ENCODE results near the gene BTAF1. TPM values are rescaled to one million over a fixed set of nuclear protein-coding genes. Genes with fewer than 3 reads are reported as not detected.
A peak's percentile ranks its signal among the peaks of the same experiment; 100 is the strongest.

Gene BTAF1
- total and polyA plus RNA-seq, 2 experiments from 2014 or later, result 30.4 to 55.7 TPM

DNA sequence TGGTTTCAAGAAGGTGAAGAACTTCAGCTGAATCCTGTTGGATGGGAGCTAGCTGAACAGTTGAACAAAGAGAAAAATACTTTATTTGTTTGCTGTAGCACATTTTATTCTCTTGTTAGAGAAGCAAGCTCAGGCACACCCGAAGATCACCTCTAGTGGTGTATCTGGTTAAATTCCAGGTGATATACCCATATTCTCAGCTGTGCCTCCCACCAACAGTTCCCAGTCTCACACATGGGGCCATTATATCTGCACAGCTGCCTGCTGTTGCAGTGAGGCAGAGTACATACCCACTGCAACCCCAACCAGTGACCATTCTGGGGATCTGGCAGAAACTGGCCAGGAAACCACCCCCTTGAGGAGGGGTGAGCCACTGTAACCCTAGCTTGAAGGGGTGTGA, 9.2 kb downstream of the BTAF1 start:
- Histone ChIP-seq H3K27me3 (ENCODE audit: insufficient read depth) (no peaks in the 10 kb centered on the region), H3K4me2 (no peak overlapping the region), H3K79me2 (replicated peaks; ENCODE audit: insufficient read depth) (peaks cover 92% of the 10 kb centered on the region), H2AFZ (no peak overlapping the region), H3F3A (replicated peaks; ENCODE audit: low read depth) (no peaks in the 10 kb centered on the region), H3K36me3 (ENCODE audit: insufficient read depth) (peaks cover 14% of the 10 kb centered on the region; the same call in 1 of the 2 replicates), H3K4me3 (no peak overlapping the region), H3K9me2 (ENCODE audit: insufficient read depth) (no peaks in the 10 kb centered on the region), H4K20me1 (replicated peaks; ENCODE audit: insufficient read depth) (peaks cover 61% of the 10 kb centered on the region), H3K27ac (ENCODE audit: low read depth) (no peak overlapping the region), H3K4me1 (ENCODE audit: insufficient read depth) (no peaks in the 10 kb centered on the region)
- Mint-ChIP-seq H3K36me3 (ENCODE audit: low read depth) (peaks cover 23% of the 10 kb centered on the region), H3K27ac (no peak overlapping the region), H3K4me3 (no peak overlapping the region), H3K4me1 (no peaks in the 10 kb centered on the region; the same call in 2 of the 3 replicates), H3K27me3 (ENCODE audit: insufficient read depth, low read depth, poor library complexity) (no peaks in the 10 kb centered on the region), H3K9me3 (no peaks in the 10 kb centered on the region)
- ATAC-seq, result peak; percentile 27; the same call in 1 of the 3 replicates
- peak; percentile 8 for DNase-seq (ENCODE audit: low spot score)
- TF ChIP-seq, protein P1, sequence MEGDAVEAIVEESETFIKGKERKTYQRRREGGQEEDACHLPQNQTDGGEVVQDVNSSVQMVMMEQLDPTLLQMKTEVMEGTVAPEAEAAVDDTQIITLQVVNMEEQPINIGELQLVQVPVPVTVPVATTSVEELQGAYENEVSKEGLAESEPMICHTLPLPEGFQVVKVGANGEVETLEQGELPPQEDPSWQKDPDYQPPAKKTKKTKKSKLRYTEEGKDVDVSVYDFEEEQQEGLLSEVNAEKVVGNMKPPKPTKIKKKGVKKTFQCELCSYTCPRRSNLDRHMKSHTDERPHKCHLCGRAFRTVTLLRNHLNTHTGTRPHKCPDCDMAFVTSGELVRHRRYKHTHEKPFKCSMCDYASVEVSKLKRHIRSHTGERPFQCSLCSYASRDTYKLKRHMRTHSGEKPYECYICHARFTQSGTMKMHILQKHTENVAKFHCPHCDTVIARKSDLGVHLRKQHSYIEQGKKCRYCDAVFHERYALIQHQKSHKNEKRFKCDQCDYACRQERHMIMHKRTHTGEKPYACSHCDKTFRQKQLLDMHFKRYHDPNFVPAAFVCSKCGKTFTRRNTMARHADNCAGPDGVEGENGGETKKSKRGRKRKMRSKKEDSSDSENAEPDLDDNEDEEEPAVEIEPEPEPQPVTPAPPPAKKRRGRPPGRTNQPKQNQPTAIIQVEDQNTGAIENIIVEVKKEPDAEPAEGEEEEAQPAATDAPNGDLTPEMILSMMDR (conservative IDR thresholded peaks at IDR 0.05; ENCODE audit: low read depth in 2 of 2), result 0 out of 4 replicates have a peak, but pooled peaks of 1 of the 2 experiments have one; percentile 12
- TF ChIP-seq EZH2 (IDR thresholded peaks at IDR 0.05; ENCODE audit: low read depth, unreplicated experiment) (no peak), ZNF114 (CRISPR knock-in tag; IDR thresholded peaks at IDR 0.05) (no peak)

DNA sequence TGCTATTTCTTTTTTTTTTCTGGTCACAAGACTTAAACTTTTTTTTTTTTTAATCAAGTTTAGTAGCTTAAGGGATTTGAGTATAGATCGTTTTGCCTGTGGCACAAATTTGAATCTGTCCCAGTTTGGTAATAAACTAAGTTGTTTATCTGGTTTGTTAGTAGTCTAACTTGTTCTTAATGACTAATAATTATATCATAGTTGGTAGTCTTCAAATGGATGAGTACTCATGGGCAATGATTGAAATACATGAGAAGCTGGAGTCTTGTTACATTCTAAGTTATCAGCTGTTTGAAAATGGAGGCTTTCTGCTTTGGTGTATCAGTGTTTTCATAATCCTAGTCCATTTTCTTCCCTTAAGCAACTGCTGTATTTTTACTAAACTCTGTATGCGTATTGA, 12.3 kb downstream of the BTAF1 start:
- Mint-ChIP-seq H3K36me3 (ENCODE audit: low read depth) (peaks cover 23% of the 10 kb centered on the region), H3K4me1 (no peaks in the 10 kb centered on the region; the same call in 2 of the 3 replicates), H3K4me3 (no peak overlapping the region), H3K27me3 (ENCODE audit: insufficient read depth, low read depth, poor library complexity) (no peaks in the 10 kb centered on the region), H3K9me3 (no peaks in the 10 kb centered on the region), H3K27ac (no peak overlapping the region)
- TF ChIP-seq, protein P1 (conservative IDR thresholded peaks at IDR 0.05; ENCODE audit: low read depth in 2 of 2), result no peak
- TF ChIP-seq, protein P2, sequence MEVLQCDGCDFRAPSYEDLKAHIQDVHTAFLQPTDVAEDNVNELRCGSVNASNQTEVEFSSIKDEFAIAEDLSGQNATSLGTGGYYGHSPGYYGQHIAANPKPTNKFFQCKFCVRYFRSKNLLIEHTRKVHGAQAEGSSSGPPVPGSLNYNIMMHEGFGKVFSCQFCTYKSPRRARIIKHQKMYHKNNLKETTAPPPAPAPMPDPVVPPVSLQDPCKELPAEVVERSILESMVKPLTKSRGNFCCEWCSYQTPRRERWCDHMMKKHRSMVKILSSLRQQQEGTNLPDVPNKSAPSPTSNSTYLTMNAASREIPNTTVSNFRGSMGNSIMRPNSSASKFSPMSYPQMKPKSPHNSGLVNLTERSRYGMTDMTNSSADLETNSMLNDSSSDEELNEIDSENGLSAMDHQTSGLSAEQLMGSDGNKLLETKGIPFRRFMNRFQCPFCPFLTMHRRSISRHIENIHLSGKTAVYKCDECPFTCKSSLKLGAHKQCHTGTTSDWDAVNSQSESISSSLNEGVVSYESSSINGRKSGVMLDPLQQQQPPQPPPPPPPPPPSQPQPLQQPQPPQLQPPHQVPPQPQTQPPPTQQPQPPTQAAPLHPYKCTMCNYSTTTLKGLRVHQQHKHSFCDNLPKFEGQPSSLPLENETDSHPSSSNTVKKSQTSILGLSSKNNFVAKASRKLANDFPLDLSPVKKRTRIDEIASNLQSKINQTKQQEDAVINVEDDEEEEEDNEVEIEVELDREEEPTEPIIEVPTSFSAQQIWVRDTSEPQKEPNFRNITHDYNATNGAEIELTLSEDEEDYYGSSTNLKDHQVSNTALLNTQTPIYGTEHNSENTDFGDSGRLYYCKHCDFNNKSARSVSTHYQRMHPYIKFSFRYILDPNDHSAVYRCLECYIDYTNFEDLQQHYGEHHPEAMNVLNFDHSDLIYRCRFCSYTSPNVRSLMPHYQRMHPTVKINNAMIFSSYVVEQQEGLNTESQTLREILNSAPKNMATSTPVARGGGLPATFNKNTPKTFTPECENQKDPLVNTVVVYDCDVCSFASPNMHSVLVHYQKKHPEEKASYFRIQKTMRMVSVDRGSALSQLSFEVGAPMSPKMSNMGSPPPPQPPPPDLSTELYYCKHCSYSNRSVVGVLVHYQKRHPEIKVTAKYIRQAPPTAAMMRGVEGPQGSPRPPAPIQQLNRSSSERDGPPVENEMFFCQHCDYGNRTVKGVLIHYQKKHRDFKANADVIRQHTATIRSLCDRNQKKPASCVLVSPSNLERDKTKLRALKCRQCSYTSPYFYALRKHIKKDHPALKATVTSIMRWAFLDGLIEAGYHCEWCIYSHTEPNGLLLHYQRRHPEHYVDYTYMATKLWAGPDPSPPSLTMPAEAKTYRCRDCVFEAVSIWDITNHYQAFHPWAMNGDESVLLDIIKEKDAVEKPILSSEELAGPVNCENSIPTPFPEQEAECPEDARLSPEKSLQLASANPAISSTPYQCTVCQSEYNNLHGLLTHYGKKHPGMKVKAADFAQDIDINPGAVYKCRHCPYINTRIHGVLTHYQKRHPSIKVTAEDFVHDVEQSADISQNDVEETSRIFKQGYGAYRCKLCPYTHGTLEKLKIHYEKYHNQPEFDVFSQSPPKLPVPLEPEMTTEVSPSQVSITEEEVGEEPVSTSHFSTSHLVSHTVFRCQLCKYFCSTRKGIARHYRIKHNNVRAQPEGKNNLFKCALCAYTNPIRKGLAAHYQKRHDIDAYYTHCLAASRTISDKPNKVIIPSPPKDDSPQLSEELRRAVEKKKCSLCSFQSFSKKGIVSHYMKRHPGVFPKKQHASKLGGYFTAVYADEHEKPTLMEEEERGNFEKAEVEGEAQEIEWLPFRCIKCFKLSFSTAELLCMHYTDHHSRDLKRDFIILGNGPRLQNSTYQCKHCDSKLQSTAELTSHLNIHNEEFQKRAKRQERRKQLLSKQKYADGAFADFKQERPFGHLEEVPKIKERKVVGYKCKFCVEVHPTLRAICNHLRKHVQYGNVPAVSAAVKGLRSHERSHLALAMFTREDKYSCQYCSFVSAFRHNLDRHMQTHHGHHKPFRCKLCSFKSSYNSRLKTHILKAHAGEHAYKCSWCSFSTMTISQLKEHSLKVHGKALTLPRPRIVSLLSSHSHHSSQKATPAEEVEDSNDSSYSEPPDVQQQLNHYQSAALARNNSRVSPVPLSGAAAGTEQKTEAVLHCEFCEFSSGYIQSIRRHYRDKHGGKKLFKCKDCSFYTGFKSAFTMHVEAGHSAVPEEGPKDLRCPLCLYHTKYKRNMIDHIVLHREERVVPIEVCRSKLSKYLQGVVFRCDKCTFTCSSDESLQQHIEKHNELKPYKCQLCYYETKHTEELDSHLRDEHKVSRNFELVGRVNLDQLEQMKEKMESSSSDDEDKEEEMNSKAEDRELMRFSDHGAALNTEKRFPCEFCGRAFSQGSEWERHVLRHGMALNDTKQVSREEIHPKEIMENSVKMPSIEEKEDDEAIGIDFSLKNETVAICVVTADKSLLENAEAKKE (CRISPR knock-in tag; IDR thresholded peaks at IDR 0.05), result no peak
- Histone ChIP-seq H2AFZ (no peak overlapping the region), H3K4me1 (ENCODE audit: insufficient read depth) (no peaks in the 10 kb centered on the region), H3K9me2 (ENCODE audit: insufficient read depth) (no peaks in the 10 kb centered on the region), H3K4me3 (no peak overlapping the region), H4K20me1 (replicated peaks; ENCODE audit: insufficient read depth) (peaks cover 35% of the 10 kb centered on the region), H3K27ac (ENCODE audit: low read depth) (0 out of 2 replicates have a peak overlapping the region, but pooled peaks have one; percentile 20), H3K36me3 (ENCODE audit: insufficient read depth) (peaks cover 14% of the 10 kb centered on the region; the same call in 1 of the 2 replicates), H3K79me2 (replicated peaks; ENCODE audit: insufficient read depth) (peaks cover 90% of the 10 kb centered on the region), H3F3A (replicated peaks; ENCODE audit: low read depth) (no peaks in the 10 kb centered on the region), H3K27me3 (ENCODE audit: insufficient read depth) (no peaks in the 10 kb centered on the region), H3K4me2 (no peak overlapping the region)
- ATAC-seq, result no peak
- DNase-seq (ENCODE audit: low spot score), result no peak

Measured in GM23338 (cell line).